Panc1 (cell line): Measurements from ENCODE around the gene GLIS1. TPM values are rescaled to one million over a fixed set of nuclear protein-coding genes. Genes with fewer than 3 reads are reported as not detected.

ENCODE experiments used
- ATAC-seq: fragments of 200-7000 bp; cut with Tn5 transposase; 2 replicates; pipeline ENCODE4 v1.9.1; 2020; ENCODE audit warnings: mild to moderate bottlenecking, moderate library complexity
- BruUV-seq: library from RNA; stranded (reverse); fragments of 400-500 nt; replicated peaks from 2 replicates; lab custom pipeline; 2021; lab: Mats Ljungman, UMichigan
- CTCF ChIA-PET: fragments of 300-600 bp; sonication (Branson Sonifier 250); formaldehyde crosslinking; loops from one replicate; lab custom pipeline; 2022; ENCODE audit warnings: antibody characterized with exemption; lab: Charles Lee
- POLR2A ChIA-PET: fragments of 300-600 bp; sonication (Branson Sonifier 250); formaldehyde crosslinking; loops from one replicate; lab custom pipeline; 2022; ENCODE audit warnings: antibody characterized with exemption; lab: Charles Lee
- DNase-seq: peaks from one replicate; pipeline ENCODE4 v3.0.0-alpha.2; 2010; ENCODE audit warnings: low read depth, low spot score
- H3K27ac ChIP-seq: 2 replicates; pipeline ENCODE4 v1.5.1; 2011; ENCODE audit warnings: mild to moderate bottlenecking, low read length, inconsistent platforms
- H3K27me3 ChIP-seq: fragments of 200-500 bp; sonication (Bioruptor generic); 2 replicates; pipeline ENCODE4 v1.6.0; 2014; ENCODE audit warnings: low read length, inconsistent platforms; ENCODE audit not compliant: control insufficient read depth, insufficient read depth
- H3K36me3 ChIP-seq: fragments of 200-500 bp; sonication (Bioruptor generic); 2 replicates; pipeline ENCODE4 v1.5.1; 2014; ENCODE audit warnings: inconsistent platforms, mild to moderate bottlenecking, low read length, moderate library complexity; ENCODE audit not compliant: control insufficient read depth, insufficient read depth
- H3K4me1 ChIP-seq: 2 replicates; pipeline ENCODE4 v1.5.1; 2011; ENCODE audit warnings: inconsistent platforms, mild to moderate bottlenecking, low read length, moderate library complexity; ENCODE audit not compliant: control insufficient read depth, insufficient read depth
- H3K4me3 ChIP-seq, 2 experiments: 2 replicates each; pipeline ENCODE4 v1.5.1; 2011 to 2012; ENCODE audit warnings: low read depth in 2 of 2, low read length in 2 of 2, mild to moderate bottlenecking in 2 of 2, inconsistent platforms in 1 of 2, moderate library complexity in 1 of 2
- H3K9me3 ChIP-seq: fragments of 200-500 bp; sonication (Bioruptor generic); 2 replicates; pipeline ENCODE4 v1.5.1; 2014; ENCODE audit warnings: low read depth, mild to moderate bottlenecking, inconsistent platforms, low read length, moderate library complexity; ENCODE audit not compliant: control insufficient read depth, insufficient read depth
- CTCF ChIP-seq: fragments of 450-650 bp; IDR thresholded peaks from 2 replicates; pipeline ENCODE4 v1.5.1; 2017; ENCODE audit warnings: mild to moderate bottlenecking
- POLR2AphosphoS5 ChIP-seq: IDR thresholded peaks from 2 replicates; pipeline ENCODE4 v1.6.1; 2012; ENCODE audit warnings: mild to moderate bottlenecking, low read depth, low read length, moderate library complexity
- REST ChIP-seq, 2 experiments: IDR thresholded peaks; 2 replicates each; pipeline ENCODE4 v1.6.1; 2011 to 2012; ENCODE audit warnings: low read depth in 2 of 2, control low read depth in 1 of 2, low read length in 1 of 2, mild to moderate bottlenecking in 1 of 2, moderate library complexity in 1 of 2; ENCODE audit not compliant: insufficient read depth in 1 of 2
- SIN3A ChIP-seq: IDR thresholded peaks from 2 replicates; pipeline ENCODE4 v1.6.1; 2012; ENCODE audit warnings: low read depth, mild to moderate bottlenecking, low read length, moderate library complexity, borderline replicate concordance; ENCODE audit not compliant: insufficient read depth
- TCF7L2 ChIP-seq: IDR thresholded peaks from 2 replicates; pipeline ENCODE4 v1.6.1; 2011; ENCODE audit warnings: mild to moderate bottlenecking, low read depth, low read length, inconsistent platforms
- in situ Hi-C: cut with HindIII; loops from 2 replicates; pipeline ENCODE4 v1.10.0; 2016; ENCODE audit warnings: low sequenced_read_pairs, low pct_unique_long_range_greater_than_20kb
- intact Hi-C: fragments of 100-400 bp; cut with micrococcal nuclease; formaldehyde crosslinking; loops from one replicate; pipeline ENCODE4 v1.10.0; 2022; ENCODE audit not compliant: unreplicated experiment
- total RNA-seq: library from RNA; stranded (reverse); gene quantifications from one replicate; pipeline ENCODE4 v1.2.1, GENCODE V29; 2021; ENCODE audit not compliant: unreplicated experiment

Gene GLIS1
- total RNA-seq, 1 experiment from 2014 or later = 0.28 TPM

DNA sequence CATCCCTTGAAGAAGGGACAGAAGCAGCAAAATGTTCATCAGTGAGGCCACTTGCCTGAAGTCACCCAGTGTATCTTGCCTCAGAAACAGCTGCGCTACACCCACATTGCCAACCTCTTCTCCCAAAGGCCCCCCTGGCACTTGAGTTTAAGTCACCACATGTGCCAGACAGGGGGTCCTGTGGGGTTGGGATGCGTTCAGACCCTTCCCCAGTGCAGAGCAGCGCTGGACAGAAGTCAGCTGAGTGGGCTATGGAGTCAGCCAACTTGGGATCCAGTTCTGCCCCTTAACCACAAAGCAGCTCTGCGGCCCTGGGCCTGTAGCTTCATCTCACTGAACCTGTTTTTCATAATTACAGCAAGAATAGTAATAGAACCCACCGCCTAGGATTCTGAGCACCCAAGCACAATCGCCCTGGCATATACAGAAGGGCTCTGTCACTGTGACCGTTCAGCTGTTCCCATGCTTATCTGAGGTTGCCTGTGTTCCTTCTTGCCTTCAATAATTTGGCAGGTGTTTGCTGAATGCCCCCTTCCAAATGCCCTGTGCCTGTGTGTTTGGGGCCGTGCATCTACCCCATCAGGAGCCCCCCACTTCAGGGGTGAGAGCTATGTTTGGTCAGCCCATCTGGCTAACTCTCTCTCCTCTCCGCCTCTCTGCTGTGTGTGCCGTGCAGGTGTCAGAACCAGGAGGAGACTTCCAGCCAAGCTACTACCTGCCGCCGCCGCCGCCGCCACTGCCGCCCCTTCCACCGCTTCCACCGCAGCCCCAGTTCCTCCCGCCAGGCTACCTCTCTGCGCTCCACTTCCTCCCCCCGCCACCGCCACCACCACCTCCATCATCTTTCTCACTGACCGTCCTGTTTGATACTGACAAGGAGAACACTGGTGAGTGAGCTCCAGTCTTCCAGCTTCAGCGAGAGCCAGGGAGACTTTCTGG is 274.7 kb downstream of the GLIS1 start:
- no peaks in the 10 kb centered on the region for H3K4me1 ChIP-seq
- no peak overlapping the region for H3K27ac ChIP-seq
- in situ Hi-C loops = no loop called here
- ChIA-PET POLR2A (no interaction called here), CTCF (no interaction called here)
- H3K27me3 ChIP-seq = no peaks in the 10 kb centered on the region
- intact Hi-C loops = no loop called here
- no peaks in the 10 kb centered on the region for H3K9me3 ChIP-seq
- ATAC-seq = no peak
- H3K36me3 ChIP-seq = no peaks in the 10 kb centered on the region
- no peak overlapping the region for H3K4me3 ChIP-seq
- TF ChIP-seq REST (IDR thresholded peaks at IDR 0.05; ENCODE audit: insufficient read depth in 1 of 2, low read depth in 2 of 2, low read length in 1 of 2) (no peak), POLR2AphosphoS5 (no peak), CTCF (no peak), TCF7L2 (no peak), SIN3A (no peak)
- no peak for DNase-seq
- no TSS peak for BruUV-seq

GRCh38 chr1:53462769-53463501 is 276.0 kb downstream of the GLIS1 start:
- Histone ChIP-seq H3K36me3 (no peaks in the 10 kb centered on the region), H3K27me3 (no peaks in the 10 kb centered on the region), H3K9me3 (no peaks in the 10 kb centered on the region), H3K4me3 (no peak overlapping the region), H3K27ac (no peak overlapping the region), H3K4me1 (no peaks in the 10 kb centered on the region)
- intact Hi-C loops (no loop called here), in situ Hi-C loops (no loop called here)
- no peak for TF ChIP-seq CTCF
- no peak for TF ChIP-seq REST (IDR thresholded peaks at IDR 0.05; ENCODE audit: insufficient read depth in 1 of 2, low read depth in 2 of 2, low read length in 1 of 2)
- ChIA-PET CTCF (no interaction called here), POLR2A (no interaction called here)
- peak; percentile 31; the same call in 1 of the 2 replicates for ATAC-seq
- no peak for DNase-seq
- BruUV-seq = no TSS peak
